ENCODE data around the gene TBC1D5.

TBC1D5 gene

GRCh38 chr3:17278006-17278405, 464.4 kb downstream of the TBC1D5 start:
- H3K4me3 ChIP-seq (replicated peaks; ENCODE audit: low read depth, low read length), result no peak overlapping the region
- TF ChIP-seq CTCF (IDR thresholded peaks at IDR 0.05; ENCODE audit: low read length, missing control alignments), result no peak

GRCh38 chr3:17266846-17267245, 475.6 kb downstream of the TBC1D5 start:
- DNase-seq (ENCODE audit: low read depth), result no peak
- TF ChIP-seq CTCF (IDR thresholded peaks at IDR 0.05; ENCODE audit: low read length, missing control alignments), result no peak
- no peak overlapping the region for H3K4me3 ChIP-seq (replicated peaks; ENCODE audit: low read depth, low read length)

More at GRCh38 chr3:17278006-17278405, 464.4 kb downstream of the TBC1D5 start:
- DNase-seq (ENCODE audit: low read depth), result no peak

GRCh38 chr3:17261627-17262369, 480.6 kb downstream of the TBC1D5 start:
- no peak overlapping the region for H3K4me3 ChIP-seq (replicated peaks; ENCODE audit: low read depth, low read length)
- no peak for DNase-seq (ENCODE audit: low read depth)
- TF ChIP-seq CTCF (IDR thresholded peaks at IDR 0.05; ENCODE audit: low read length, missing control alignments), result no peak

GRCh38 chr3:17260257-17260656, 482.2 kb downstream of the TBC1D5 start:
- H3K4me3 ChIP-seq (replicated peaks; ENCODE audit: low read depth, low read length), result no peak overlapping the region
- no peak for DNase-seq (ENCODE audit: low read depth)
- no peak for TF ChIP-seq CTCF (IDR thresholded peaks at IDR 0.05; ENCODE audit: low read length, missing control alignments)

GRCh38 chr3:17259685-17260084, 482.7 kb downstream of the TBC1D5 start:
- DNase-seq (ENCODE audit: low read depth), result no peak
- no peak for TF ChIP-seq CTCF (IDR thresholded peaks at IDR 0.05; ENCODE audit: low read length, missing control alignments)
- no peak overlapping the region for H3K4me3 ChIP-seq (replicated peaks; ENCODE audit: low read depth, low read length)

- peak; percentile 61 for DNase-seq (ENCODE audit: low read depth)
- peak; percentile 74 for TF ChIP-seq CTCF (IDR thresholded peaks at IDR 0.05; ENCODE audit: low read length, missing control alignments)
- no peak overlapping the region for H3K4me3 ChIP-seq (replicated peaks; ENCODE audit: low read depth, low read length)
These were observed 483.5 kb downstream of the TBC1D5 start for GRCh38 chr3:17258823-17259436.

Data from fibroblast of pulmonary artery (primary cell).